GM19239 (cell line): ENCODE measurements around the gene COL4A5.

Source experiments
- DNase-seq: peaks from one replicate; pipeline ENCODE4 v3.0.0; 2011; ENCODE audit warnings: low spot score; ENCODE audit not compliant: insufficient read length
- FAIRE-seq: peaks from 2 replicates; lab custom pipeline; 2011; peaks lifted over from hg19 to GRCh38; lab: Jason Lieb, UNC

COL4A5 gene

DNA sequence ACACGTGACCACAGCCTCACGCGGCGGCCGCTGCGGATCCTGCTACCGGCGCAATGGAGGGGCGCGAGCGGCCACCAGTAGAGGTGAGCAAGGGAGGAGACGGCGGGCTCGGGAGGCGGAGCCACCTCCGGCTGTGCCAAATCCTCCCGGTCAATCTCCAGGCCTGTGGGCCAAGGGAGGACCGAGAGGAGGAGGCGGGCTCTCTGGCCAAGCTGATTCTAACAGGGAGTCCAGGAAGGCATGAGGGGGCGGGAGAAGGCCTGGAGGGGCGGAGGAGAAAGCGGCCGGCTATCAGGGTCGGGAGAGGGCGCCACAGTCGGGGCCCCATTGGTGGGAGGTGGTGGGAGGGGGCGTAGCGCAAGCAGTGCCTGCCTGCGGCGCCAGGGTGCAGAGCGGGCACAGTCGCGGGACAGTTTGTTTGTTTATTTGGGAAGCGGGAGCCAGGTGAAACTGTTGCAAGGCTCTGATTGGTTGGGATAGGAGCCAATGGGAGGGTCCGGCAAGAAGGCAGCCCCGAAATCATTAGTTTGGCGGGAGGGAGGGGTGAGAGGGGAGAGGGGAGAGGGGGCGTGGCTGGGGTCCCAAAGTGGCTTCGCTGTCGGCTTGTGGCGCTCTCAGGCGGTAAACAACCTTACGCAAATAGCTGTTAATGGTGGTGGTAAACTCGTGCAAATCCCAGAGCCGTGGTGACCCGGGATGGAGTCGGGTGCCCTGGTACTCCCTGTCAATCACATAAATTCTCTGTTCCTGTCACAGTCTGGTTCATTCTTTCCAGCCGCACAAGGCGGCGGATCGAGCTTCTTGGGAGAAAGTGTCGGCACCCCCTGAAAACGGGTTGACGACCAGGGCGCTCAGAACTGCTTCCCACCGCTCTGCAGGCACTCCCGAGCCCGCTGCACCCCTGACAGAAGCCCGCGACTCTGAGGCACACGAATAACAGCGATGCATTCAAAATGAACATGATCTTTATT, 297.2 kb downstream of the COL4A5 start, which contains the start of gene IRS4:
Gene IRS4 (minus strand): TSS at position 55 of the 971 bp plus-strand sequence.
- FAIRE-seq = no peak

DNA sequence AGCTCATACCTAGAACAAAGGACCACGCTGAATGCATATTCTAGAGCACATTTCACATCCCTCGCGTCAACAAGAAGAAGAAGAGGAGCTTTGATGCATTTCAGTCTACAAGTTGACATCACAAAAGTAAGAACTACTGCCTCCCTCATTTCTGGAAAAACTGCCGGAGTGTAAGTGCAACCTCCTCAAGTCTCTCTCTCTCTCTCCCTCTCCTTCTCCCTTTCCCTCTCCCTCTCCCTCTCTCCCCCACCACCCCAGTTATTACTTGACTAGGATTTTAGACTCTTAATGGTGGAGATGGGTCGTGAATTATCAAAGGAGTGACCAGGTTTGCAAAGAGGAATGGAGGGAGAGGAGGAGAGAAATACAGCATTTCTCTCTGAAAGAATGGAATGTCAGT, 298.1 kb downstream of the COL4A5 start:
- no peak for DNase-seq
- FAIRE-seq = no peak

More for the DNA sequence above, 297.2 kb downstream of the COL4A5 start, which contains the start of gene IRS4:
- DNase-seq = no peak

DNA sequence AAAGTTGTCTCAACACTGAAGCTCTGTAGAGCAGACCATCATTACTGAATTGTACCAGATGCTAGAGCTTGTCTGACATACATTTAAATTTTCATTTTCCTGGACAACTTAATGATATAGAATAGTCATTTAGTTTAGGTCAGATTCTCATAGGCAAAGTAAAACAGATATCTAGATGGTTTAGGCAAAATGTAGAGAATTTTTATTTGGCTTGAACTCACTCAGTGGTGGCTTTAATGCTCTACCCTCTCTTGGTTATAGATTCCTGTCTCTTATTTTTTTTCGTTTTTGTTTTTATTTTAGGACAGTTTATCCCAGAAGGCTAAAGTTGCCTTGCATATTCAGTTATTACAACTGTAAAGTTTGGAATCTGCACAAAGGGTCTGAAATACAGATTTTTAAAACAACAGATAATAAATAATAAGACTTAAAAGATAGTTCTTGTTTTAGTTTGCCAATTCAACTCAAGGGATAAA, 300.7 kb downstream of the COL4A5 start:
- DNase-seq (no peak), FAIRE-seq (no peak)
